ENCODE measurements around the gene HCRT. TPM values are rescaled to one million over a fixed set of nuclear protein-coding genes. Genes with fewer than 3 reads are reported as not detected.
"Not testable (repeated sequence)": the region's sequence is repeated elsewhere in the genome, so short reads cannot be mapped to it uniquely, and the experiment has no call there.

HCRT gene
- total RNA-seq, 1 donor from 2014 or later, result not detected

GRCh38 chr17:42210046-42210445 is 24.8 kb upstream of the HCRT start:
- ATAC-seq (no peak), DNase-seq (no peak)
- intact Hi-C loops (cut with DNase I), result no loop called here
- H3K9me3 ChIP-seq, result no peaks in the 10 kb centered on the region
- no peak for TF ChIP-seq CTCF (IDR thresholded peaks at IDR 0.05)
- peaks cover 93% of the 10 kb centered on the region for H3K36me3 ChIP-seq
- no peak overlapping the region for H3K27ac ChIP-seq
- H3K27me3 ChIP-seq (ENCODE audit: low read depth), result no peaks in the 10 kb centered on the region
- H3K4me3 ChIP-seq, result no peak overlapping the region
- no peaks in the 10 kb centered on the region for H3K4me1 ChIP-seq

GRCh38 chr17:42206153-42206612 is 20.9 kb upstream of the HCRT start:
- ATAC-seq; intact Hi-C loops (cut with DNase I); H3K27me3 ChIP-seq (ENCODE audit: low read depth); H3K4me1 ChIP-seq; H3K4me3 ChIP-seq; H3K9me3 ChIP-seq; DNase-seq; H3K27ac ChIP-seq: not testable (repeated sequence)
- H3K36me3 ChIP-seq, result peaks cover 92% of the 10 kb centered on the region

- Histone ChIP-seq H3K27me3 (ENCODE audit: low read depth) (no peaks in the 10 kb centered on the region), H3K27ac (no peak overlapping the region), H3K36me3 (peaks cover 82% of the 10 kb centered on the region), H3K9me3 (no peaks in the 10 kb centered on the region), H3K4me3 (no peak overlapping the region), H3K4me1 (no peaks in the 10 kb centered on the region)
- ATAC-seq (no peak), DNase-seq (no peak)
- TF ChIP-seq CTCF (IDR thresholded peaks at IDR 0.05), result no peak
- intact Hi-C loops (cut with DNase I), result no loop called here
Measured at GRCh38 chr17:42203354-42203753, 18.1 kb upstream of the HCRT start.

- H3K4me1 ChIP-seq, result no peaks in the 10 kb centered on the region
- H3K27me3 ChIP-seq (ENCODE audit: low read depth), result no peaks in the 10 kb centered on the region
- no peak overlapping the region for H3K27ac ChIP-seq
Measured at GRCh38 chr17:42202696-42203095, 17.4 kb upstream of the HCRT start.

GRCh38 chr17:42202159-42202558 is 16.9 kb upstream of the HCRT start:
- peaks cover 75% of the 10 kb centered on the region for H3K36me3 ChIP-seq
- H3K27ac ChIP-seq, result no peak overlapping the region

More at GRCh38 chr17:42202696-42203095, 17.4 kb upstream of the HCRT start:
- no peak for DNase-seq
- TF ChIP-seq CTCF (IDR thresholded peaks at IDR 0.05), result no peak
- no peak for ATAC-seq
- intact Hi-C loops (cut with DNase I), result no loop called here
- Histone ChIP-seq H3K9me3 (no peaks in the 10 kb centered on the region), H3K4me3 (no peak overlapping the region), H3K36me3 (peaks cover 80% of the 10 kb centered on the region)

GRCh38 chr17:42201458-42201772 is 16.2 kb upstream of the HCRT start:
- Histone ChIP-seq H3K27me3 (ENCODE audit: low read depth) (no peaks in the 10 kb centered on the region), H3K4me3 (no peak overlapping the region), H3K9me3 (no peaks in the 10 kb centered on the region), H3K4me1 (no peaks in the 10 kb centered on the region), H3K36me3 (peaks cover 67% of the 10 kb centered on the region), H3K27ac (no peak overlapping the region)
- ATAC-seq (no peak), DNase-seq (no peak)
- TF ChIP-seq CTCF (IDR thresholded peaks at IDR 0.05), result no peak
- intact Hi-C loops (cut with DNase I), result no loop called here

More at GRCh38 chr17:42202159-42202558, 16.9 kb upstream of the HCRT start:
- ATAC-seq, result no peak
- intact Hi-C loops (cut with DNase I), result no loop called here
- TF ChIP-seq CTCF (IDR thresholded peaks at IDR 0.05), result no peak
- no peak for DNase-seq
- H3K27me3 ChIP-seq (ENCODE audit: low read depth), result no peaks in the 10 kb centered on the region
- no peaks in the 10 kb centered on the region for H3K4me1 ChIP-seq
- H3K9me3 ChIP-seq, result no peaks in the 10 kb centered on the region
- no peak overlapping the region for H3K4me3 ChIP-seq
